GM12801 (cell line): Measurements from ENCODE around the gene HOXA4.

ENCODE experiments used
- CTCF ChIP-seq: IDR thresholded peaks from one replicate; pipeline ENCODE4 v1.5.1; 2011; ENCODE audit warnings: control low read depth; ENCODE audit not compliant: insufficient read length; ENCODE audit errors: extremely low read depth

The HOXA4 gene

GRCh38 chr7:27166531-27167505 is 36.3 kb upstream of the HOXA4 start:
- no peak for TF ChIP-seq CTCF

GRCh38 chr7:27165996-27166530 is 35.5 kb upstream of the HOXA4 start:
- no peak for TF ChIP-seq CTCF

GRCh38 chr7:27165089-27165995 is 34.8 kb upstream of the HOXA4 start, which contains the start of gene HOXA9:
HOXA9 (minus strand) TSS chr7:27165537; CDS start chr7:27165457, 80 bp downstream.
- no peak for TF ChIP-seq CTCF

- no peak for TF ChIP-seq CTCF
These were observed 34.0 kb upstream of the HOXA4 start for GRCh38 chr7:27164367-27165088.

GRCh38 chr7:27164045-27164366 is 33.4 kb upstream of the HOXA4 start:
- TF ChIP-seq CTCF = no peak

GRCh38 chr7:27163288-27164044 is 32.9 kb upstream of the HOXA4 start:
- TF ChIP-seq CTCF = no peak
